Stimulated activated effector memory CD8-positive, alpha-beta T cell treated with anti-CD3 and anti-CD28 coated beads, Interleukin-12 subunit alpha, Interleukin-12 subunit beta, amount 100 ng/mL, for 72 hours (primary cell): ENCODE measurements around the gene UBE2K.

Experiments used
- ATAC-seq: fragments of 150-1000 bp; cut with Tn5 transposase; 2 replicates; pipeline ENCODE4 v1.10.0; 2021
- DNase-seq, 2 donors: peaks; one replicate each; pipeline ENCODE4 v3.0.0; 2021 to 2022; ENCODE audit warnings: low spot score in 2 of 2
- H3K27ac Mint-ChIP-seq: one replicate; pipeline ENCODE4 v1.8.0; 2022; ENCODE audit warnings: mild to moderate bottlenecking, mixed read lengths
- H3K36me3 Mint-ChIP-seq: one replicate; pipeline ENCODE4 v1.8.0; 2022; ENCODE audit warnings: mild to moderate bottlenecking, mixed read lengths
- H3K4me1 Mint-ChIP-seq: one replicate; pipeline ENCODE4 v1.8.0; 2022; ENCODE audit warnings: mixed read lengths
- H3K4me3 Mint-ChIP-seq: one replicate; pipeline ENCODE4 v1.8.0; 2022; ENCODE audit warnings: mild to moderate bottlenecking, mixed read lengths
- H3K9me3 Mint-ChIP-seq: one replicate; pipeline ENCODE4 v1.8.0; 2022; ENCODE audit warnings: mixed read lengths

Gene UBE2K

DNA sequence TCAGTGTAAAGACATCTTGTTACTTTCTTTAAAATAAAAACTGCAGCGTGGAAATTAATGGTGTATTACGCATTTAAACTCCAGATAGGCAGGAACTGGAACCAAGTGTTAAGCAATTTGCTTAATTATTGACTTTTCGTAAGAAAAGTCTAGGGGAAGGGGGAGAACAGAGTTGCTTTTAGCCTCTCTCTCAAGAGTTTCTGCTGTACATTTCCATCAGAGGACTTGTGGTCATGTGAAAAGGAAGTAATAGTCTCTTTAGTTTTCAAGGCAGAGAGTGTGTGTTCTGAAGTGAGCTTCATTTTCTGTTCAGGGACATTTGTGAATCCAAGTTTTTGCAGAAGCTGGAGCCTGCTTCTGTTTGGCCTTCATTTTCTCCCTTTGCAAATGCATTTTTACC is 127.2 kb downstream of the UBE2K start:
- peaks cover 73% of the 10 kb centered on the region for H3K36me3 Mint-ChIP-seq
- no peak overlapping the region for H3K4me3 Mint-ChIP-seq

DNA sequence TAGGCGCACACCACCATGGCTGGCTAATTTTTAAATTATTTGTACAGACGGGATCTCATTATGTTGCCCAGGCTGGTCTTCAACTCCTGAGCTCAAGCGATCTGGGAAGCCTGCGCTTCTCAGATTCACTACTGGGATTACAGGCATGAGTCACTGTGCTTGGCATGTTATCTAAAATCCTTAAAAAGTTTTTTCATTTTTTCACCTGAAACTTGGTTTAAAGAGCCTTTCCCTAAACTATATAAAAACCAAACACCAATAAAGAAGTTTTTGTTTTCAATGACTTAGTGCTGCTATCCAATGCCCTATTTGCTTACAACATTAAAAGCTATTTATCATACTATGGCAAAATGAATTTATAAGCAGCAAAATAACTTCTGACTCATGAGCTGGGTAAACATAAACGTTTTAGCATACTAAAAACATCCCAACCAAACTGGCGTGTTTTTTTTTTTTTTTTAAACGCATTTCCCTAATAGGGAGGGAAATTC is 127.8 kb downstream of the UBE2K start:
- Mint-ChIP-seq H3K27ac (no peak overlapping the region), H3K4me1 (no peaks in the 10 kb centered on the region), H3K4me3 (no peak overlapping the region), H3K36me3 (peaks cover 74% of the 10 kb centered on the region), H3K9me3 (no peaks in the 10 kb centered on the region)
- DNase-seq (no peak), ATAC-seq (no peak)

More for the DNA sequence above, 127.2 kb downstream of the UBE2K start:
- no peak for ATAC-seq
- Mint-ChIP-seq H3K9me3 (no peaks in the 10 kb centered on the region), H3K4me1 (no peaks in the 10 kb centered on the region), H3K27ac (no peak overlapping the region)
- no peak for DNase-seq
